A549 (cell line): ENCODE data around the gene GIT1. TPM values are rescaled to one million over a fixed set of nuclear protein-coding genes. Genes with fewer than 3 reads are reported as not detected.

Experiments used
- ATAC-seq, 2 experiments: fragments of 200-7000 bp in 1 of 2; fragments of >200 bp in 1 of 2; cut with Nextera tagmentation in 1 of 2; cut with Tn5 transposase in 1 of 2; 3 replicates each; pipeline versions ENCODE4 v1.8.0 to v1.9.1; 2018 to 2020; ENCODE audit warnings: mild to moderate bottlenecking in 1 of 2, moderate library complexity in 1 of 2
- CTCF ChIA-PET: fragments of 300-600 bp; sonication (Branson Sonifier 250); formaldehyde crosslinking; extraction: SDS; loops from one replicate; lab custom pipeline; 2021; ENCODE audit warnings: antibody characterized with exemption, inconsistent platforms; lab: Yijun Ruan, JAX
- POLR2A ChIA-PET: fragments of 350-600 bp; formaldehyde crosslinking; extraction: SDS; loops from one replicate; lab custom pipeline; 2021; ENCODE audit warnings: antibody characterized with exemption, inconsistent platforms; lab: Yijun Ruan, JAX
- DNase-seq, 2 experiments: peaks; one replicate each; pipeline versions ENCODE4 v3.0.0 to v3.0.0-alpha.2; 2011 to 2016; ENCODE audit warnings: low read depth in 1 of 2, low spot score in 1 of 2
- FAIRE-seq: peaks from 2 replicates; lab custom pipeline; 2011; peaks lifted over from hg19 to GRCh38; lab: Jason Lieb, UNC
- H3K27ac ChIP-seq, 2 experiments: fragments of >200 bp; sonication (Bioruptor Twin); formaldehyde crosslinking; 3 replicates each; pipeline ENCODE4 v1.5.1; 2016 to 2017
- H3K4me1 ChIP-seq: fragments of >200 bp; sonication (Bioruptor Twin); formaldehyde crosslinking; 3 replicates; pipeline ENCODE4 v1.6.1; 2016
- H3K4me2 ChIP-seq: fragments of >200 bp; sonication (Bioruptor Twin); formaldehyde crosslinking; 3 replicates; pipeline ENCODE4 v1.6.1; 2016
- H3K4me3 ChIP-seq: fragments of >200 bp; sonication (Bioruptor Twin); formaldehyde crosslinking; 3 replicates; pipeline ENCODE4 v1.5.1; 2016
- H3K9me3 ChIP-seq: fragments of >200 bp; sonication (Bioruptor Twin); formaldehyde crosslinking; 3 replicates; pipeline ENCODE4 v1.6.1; 2016
- BHLHE40 ChIP-seq: IDR thresholded peaks from 2 replicates; pipeline ENCODE4 v1.6.1; 2012; ENCODE audit warnings: low read depth, low read length, inconsistent platforms
- CEBPB ChIP-seq, 2 experiments: fragments of >200 bp in 1 of 2; sonication (Bioruptor Twin) in 1 of 2; formaldehyde crosslinking in 1 of 2; IDR thresholded peaks; 2 replicates each; pipeline ENCODE4 v1.6.1; 2012 to 2016
- EP300 ChIP-seq, 2 experiments: fragments of >200 bp; sonication (Bioruptor Twin); formaldehyde crosslinking; IDR thresholded peaks; 2 replicates in 1 of 2; 3 replicates in 1 of 2; pipeline ENCODE4 v1.6.1; 2016 to 2017
- HES2 ChIP-seq: fragments of >200 bp; sonication (Bioruptor Twin); formaldehyde crosslinking; IDR thresholded peaks from 2 replicates; pipeline ENCODE4 v1.6.1; 2016
- HEYL ChIP-seq: fragments of 250-450 bp; sonication (Bioruptor Pico); IDR thresholded peaks from 2 replicates; pipeline ENCODE4 v1.8.0; 2021; ENCODE audit warnings: mild to moderate bottlenecking, moderate library complexity
- HMGXB4 ChIP-seq: fragments of 250-450 bp; sonication (Bioruptor Pico); IDR thresholded peaks from 2 replicates; pipeline ENCODE4 v1.5.0; 2021; ENCODE audit warnings: mild to moderate bottlenecking, moderate library complexity, borderline replicate concordance
- HOXA7 ChIP-seq: fragments of 250-450 bp; sonication (Bioruptor Pico); IDR thresholded peaks from 2 replicates; pipeline ENCODE4 v1.5.0; 2020; ENCODE audit warnings: mild to moderate bottlenecking, moderate library complexity
- JUN ChIP-seq, 2 experiments: fragments of >200 bp; sonication (Bioruptor Twin); formaldehyde crosslinking; IDR thresholded peaks; 2 replicates in 1 of 2; 3 replicates in 1 of 2; pipeline ENCODE4 v1.6.1; 2016 to 2017
- MYC ChIP-seq: IDR thresholded peaks from 2 replicates; pipeline ENCODE4 v1.6.1; 2012; ENCODE audit warnings: mild to moderate bottlenecking, inconsistent platforms, low read length, improper control_type of control experiment, borderline replicate concordance
- POLR2A ChIP-seq: IDR thresholded peaks from 2 replicates; pipeline ENCODE4 v1.6.1; 2012; ENCODE audit warnings: mild to moderate bottlenecking, low read length
- RNF2 ChIP-seq: fragments of 200-600 bp; sonication (generic); IDR thresholded peaks from 2 replicates; pipeline ENCODE4 v1.6.1; 2016; ENCODE audit warnings: low read depth, mild to moderate bottlenecking, antibody characterized with exemption, moderate library complexity, borderline replicate concordance
- TFCP2L1 ChIP-seq: fragments of 250-450 bp; sonication (Bioruptor Pico); IDR thresholded peaks from 2 replicates; pipeline ENCODE4 v1.5.0; 2021; ENCODE audit warnings: mild to moderate bottlenecking
- USF2 ChIP-seq: fragments of 450-650 bp; IDR thresholded peaks from 2 replicates; pipeline ENCODE4 v1.6.1; 2014; ENCODE audit warnings: antibody characterized with exemption
- ZFP36 ChIP-seq: fragments of 450-650 bp; IDR thresholded peaks from 2 replicates; pipeline ENCODE4 v1.6.1; 2014; ENCODE audit warnings: borderline replicate concordance; ENCODE audit not compliant: partially characterized antibody
- ZSCAN20 ChIP-seq: fragments of 250-450 bp; sonication (Bioruptor Pico); IDR thresholded peaks from 2 replicates; pipeline ENCODE4 v1.8.0; 2022; ENCODE audit warnings: mild to moderate bottlenecking, moderate library complexity
- WGBS: methylation state at CpG from one replicate; pipeline ENCODE4 v1.1.6; 2017; ENCODE audit errors: missing lambda C conversion rate; 5-methylcytosine and 5-hydroxymethylcytosine counted together
- polyA plus RNA-seq, 4 experiments: library from polyadenylated mRNA; depleted of rRNA in 3 of 4; stranded (reverse); fragments of >200 nt; fragmentation: RNase III in 1 of 4; extraction: RNeasy Plus Mini Kit Qiagen cat#74134 plus additional on column Dnase treatment in 1 of 4; gene quantifications; 2 replicates in 3 of 4; 3 replicates in 1 of 4; pipeline ENCODE4 v1.2.3, GENCODE V29; 2011 to 2017
- TF ChIP-seq, protein P1 (sequence below): fragments of 200-600 bp; sonication (generic); IDR thresholded peaks from 2 replicates; pipeline ENCODE4 v1.6.1; 2016; ENCODE audit warnings: antibody characterized with exemption, mild to moderate bottlenecking, moderate library complexity
- TF ChIP-seq, protein P2 (sequence below): IDR thresholded peaks from 2 replicates; pipeline ENCODE4 v1.6.1; 2012
- TF ChIP-seq, protein P3 (sequence below): IDR thresholded peaks from 2 replicates; pipeline ENCODE4 v1.6.1; 2012; ENCODE audit warnings: low read depth, borderline replicate concordance

Gene GIT1
- polyA plus RNA-seq, 2 of the 4 experiments (the other 2 are of a cell fraction): 47.8 to 53.0 TPM

DNA sequence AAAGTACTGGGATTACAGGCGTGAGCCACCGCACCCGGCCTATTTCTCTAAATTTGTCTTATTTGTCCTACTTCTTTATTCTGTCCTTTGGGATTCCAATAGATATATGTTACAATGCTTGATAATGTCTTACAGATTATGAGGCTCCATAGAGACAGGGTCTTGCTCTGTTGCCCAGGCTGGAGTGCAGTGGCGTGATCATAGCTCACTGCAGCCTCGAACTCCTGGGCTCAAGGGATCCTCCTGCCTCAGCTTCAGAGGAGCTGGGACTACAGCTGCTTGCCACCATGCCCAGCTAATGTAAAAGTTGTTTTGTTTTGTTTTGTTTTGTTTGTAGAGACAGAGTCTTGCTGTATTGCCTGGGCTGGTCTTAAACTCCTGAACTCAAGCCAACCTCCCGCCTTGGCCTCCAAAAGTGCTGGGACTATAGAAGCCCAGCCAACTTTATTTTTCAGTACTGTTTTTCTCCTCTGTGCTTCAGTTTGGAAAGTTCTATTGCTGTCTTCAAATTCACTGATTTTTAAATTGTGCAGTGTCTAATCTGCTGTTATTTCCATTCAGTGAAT is 13.7 kb upstream of the GIT1 start:
- H3K27ac ChIP-seq: no peak overlapping the region
- no peak for TF ChIP-seq HEYL (CRISPR knock-in tag)
- no peak for TF ChIP-seq ZFP36
- TF ChIP-seq BHLHE40: no peak
- no peak for TF ChIP-seq CEBPB (IDR thresholded peaks at IDR 0.05)
- TF ChIP-seq TFCP2L1 (CRISPR knock-in tag): no peak
- no peak for TF ChIP-seq HES2
- TF ChIP-seq EP300 (IDR thresholded peaks at IDR 0.05): no peak
- no peak for TF ChIP-seq ZSCAN20 (CRISPR knock-in tag)
- TF ChIP-seq, protein P1, sequence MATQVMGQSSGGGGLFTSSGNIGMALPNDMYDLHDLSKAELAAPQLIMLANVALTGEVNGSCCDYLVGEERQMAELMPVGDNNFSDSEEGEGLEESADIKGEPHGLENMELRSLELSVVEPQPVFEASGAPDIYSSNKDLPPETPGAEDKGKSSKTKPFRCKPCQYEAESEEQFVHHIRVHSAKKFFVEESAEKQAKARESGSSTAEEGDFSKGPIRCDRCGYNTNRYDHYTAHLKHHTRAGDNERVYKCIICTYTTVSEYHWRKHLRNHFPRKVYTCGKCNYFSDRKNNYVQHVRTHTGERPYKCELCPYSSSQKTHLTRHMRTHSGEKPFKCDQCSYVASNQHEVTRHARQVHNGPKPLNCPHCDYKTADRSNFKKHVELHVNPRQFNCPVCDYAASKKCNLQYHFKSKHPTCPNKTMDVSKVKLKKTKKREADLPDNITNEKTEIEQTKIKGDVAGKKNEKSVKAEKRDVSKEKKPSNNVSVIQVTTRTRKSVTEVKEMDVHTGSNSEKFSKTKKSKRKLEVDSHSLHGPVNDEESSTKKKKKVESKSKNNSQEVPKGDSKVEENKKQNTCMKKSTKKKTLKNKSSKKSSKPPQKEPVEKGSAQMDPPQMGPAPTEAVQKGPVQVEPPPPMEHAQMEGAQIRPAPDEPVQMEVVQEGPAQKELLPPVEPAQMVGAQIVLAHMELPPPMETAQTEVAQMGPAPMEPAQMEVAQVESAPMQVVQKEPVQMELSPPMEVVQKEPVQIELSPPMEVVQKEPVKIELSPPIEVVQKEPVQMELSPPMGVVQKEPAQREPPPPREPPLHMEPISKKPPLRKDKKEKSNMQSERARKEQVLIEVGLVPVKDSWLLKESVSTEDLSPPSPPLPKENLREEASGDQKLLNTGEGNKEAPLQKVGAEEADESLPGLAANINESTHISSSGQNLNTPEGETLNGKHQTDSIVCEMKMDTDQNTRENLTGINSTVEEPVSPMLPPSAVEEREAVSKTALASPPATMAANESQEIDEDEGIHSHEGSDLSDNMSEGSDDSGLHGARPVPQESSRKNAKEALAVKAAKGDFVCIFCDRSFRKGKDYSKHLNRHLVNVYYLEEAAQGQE: no peak
- TF ChIP-seq, protein P2, sequence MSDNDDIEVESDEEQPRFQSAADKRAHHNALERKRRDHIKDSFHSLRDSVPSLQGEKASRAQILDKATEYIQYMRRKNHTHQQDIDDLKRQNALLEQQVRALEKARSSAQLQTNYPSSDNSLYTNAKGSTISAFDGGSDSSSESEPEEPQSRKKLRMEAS: no peak
- TF ChIP-seq MYC: no peak
- TF ChIP-seq HMGXB4 (CRISPR knock-in tag): no peak
- no peaks in the 10 kb centered on the region for H3K9me3 ChIP-seq
- FAIRE-seq (no peak), DNase-seq (no peak), ATAC-seq (no peak)
- POLR2A ChIA-PET: no interaction called here
- no peaks in the 10 kb centered on the region for H3K4me1 ChIP-seq
- WGBS: 98% methylated on average over 6 of the region's 6 CpGs
- no peak overlapping the region for H3K4me3 ChIP-seq
- CTCF ChIA-PET: interaction anchor here (7.1 to 19.8 kb wide), 2 partner anchors 7 to 14 kb away, joined by 76 to 325 read pairs; partner anchors contain the start of gene ANKRD13B
- H3K4me2 ChIP-seq: no peak overlapping the region

DNA sequence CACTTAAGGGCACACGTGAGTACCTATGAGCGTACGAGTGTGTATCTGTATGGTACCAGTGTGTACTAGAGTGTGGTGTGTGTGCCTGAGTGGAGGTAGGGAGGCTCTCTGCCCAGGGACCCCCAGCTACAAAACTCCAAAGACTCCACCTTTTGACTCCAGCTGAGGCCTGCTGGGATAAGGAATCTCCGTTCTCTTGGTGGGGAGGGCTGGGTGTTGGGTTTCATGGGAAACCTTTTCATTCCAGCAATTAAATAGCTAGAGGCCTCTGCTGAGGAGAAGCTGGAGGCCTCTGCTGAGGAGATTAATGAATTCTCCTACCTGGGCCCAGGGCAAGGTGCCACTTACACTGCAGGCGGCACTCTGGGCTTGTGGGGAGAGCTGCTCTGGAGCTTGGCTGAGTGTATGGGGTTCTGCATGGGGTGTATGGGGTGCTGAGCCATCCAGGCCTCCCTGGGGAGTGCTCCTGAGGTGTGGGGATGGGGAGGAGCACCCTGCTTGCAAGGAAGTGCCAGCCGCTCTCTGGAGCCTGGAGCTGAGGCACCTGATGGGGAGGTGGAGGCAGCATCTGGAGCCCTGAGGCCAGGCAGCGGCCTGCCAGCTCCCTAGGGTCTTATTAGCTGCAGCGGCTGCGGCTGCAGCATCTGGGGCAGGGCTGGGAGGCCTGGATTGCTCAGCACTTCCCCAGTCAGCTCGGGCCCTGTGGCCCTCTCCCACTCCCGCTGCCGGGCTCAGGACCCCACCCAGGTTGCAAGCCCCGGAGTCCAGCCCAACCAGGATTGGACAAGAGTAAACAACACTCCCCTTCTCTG is 8.1 kb upstream of the GIT1 start:
- no peak for ATAC-seq

More for the DNA sequence above, 8.1 kb upstream of the GIT1 start:
- H3K4me1 ChIP-seq: peaks cover 19% of the 10 kb centered on the region
- WGBS: 82% methylated on average over 9 of the region's 13 CpGs
- no peak for FAIRE-seq
- no peak for DNase-seq
- H3K27ac ChIP-seq: no peak overlapping the region
- no peak overlapping the region for H3K4me3 ChIP-seq
- TF ChIP-seq HMGXB4 (CRISPR knock-in tag): no peak
- no peak for TF ChIP-seq JUN (IDR thresholded peaks at IDR 0.05)
- TF ChIP-seq, protein P2: no peak
- TF ChIP-seq, protein P3, sequence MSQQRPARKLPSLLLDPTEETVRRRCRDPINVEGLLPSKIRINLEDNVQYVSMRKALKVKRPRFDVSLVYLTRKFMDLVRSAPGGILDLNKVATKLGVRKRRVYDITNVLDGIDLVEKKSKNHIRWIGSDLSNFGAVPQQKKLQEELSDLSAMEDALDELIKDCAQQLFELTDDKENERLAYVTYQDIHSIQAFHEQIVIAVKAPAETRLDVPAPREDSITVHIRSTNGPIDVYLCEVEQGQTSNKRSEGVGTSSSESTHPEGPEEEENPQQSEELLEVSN: no peak
- TF ChIP-seq CEBPB (IDR thresholded peaks at IDR 0.05): no peak
- no peak for TF ChIP-seq POLR2A
- TF ChIP-seq HOXA7 (CRISPR knock-in tag): no peak
- no peak for TF ChIP-seq USF2
- no peak for TF ChIP-seq RNF2
- CTCF ChIA-PET: interaction anchor here (0.6 to 11.5 kb wide), 10 partner anchors 10 to 496 kb away, joined by 3 to 325 read pairs (median 4); no protein-coding TSS in a partner anchor
- POLR2A ChIA-PET: no interaction called here
- H3K9me3 ChIP-seq: no peaks in the 10 kb centered on the region
- H3K4me2 ChIP-seq: no peak overlapping the region
